Mucosa of gallbladder (tissue), 1 donor: ENCODE measurements around the gene AATK. TPM values are rescaled to one million over a fixed set of nuclear protein-coding genes. Genes with fewer than 3 reads are reported as not detected.

Experiments
- DNase-seq: peaks from one replicate; pipeline ENCODE4 v3.0.0-alpha.2; 2020; ENCODE audit warnings: low spot score
- total RNA-seq: library from RNA; stranded (reverse); gene quantifications from one replicate; pipeline ENCODE4 v1.2.1, GENCODE V29; 2021
- donor health status: DM: no; HTN: no; CAD: no.

The AATK gene
- total RNA-seq, 1 donor from 2014 or later: 14.2 TPM

- no peak for DNase-seq
Measured at GRCh38 chr17:81196505-81197408, 30.7 kb upstream of the AATK start.

GRCh38 chr17:81195941-81196495 is 30.0 kb upstream of the AATK start:
- DNase-seq: no peak

GRCh38 chr17:81194941-81195901 is 29.2 kb upstream of the AATK start:
- no peak for DNase-seq

GRCh38 chr17:81194225-81194760 is 28.3 kb upstream of the AATK start:
- no peak for DNase-seq

- no peak for DNase-seq
Measured at GRCh38 chr17:81193470-81194224, 27.6 kb upstream of the AATK start.

GRCh38 chr17:81193051-81193410 is 27.0 kb upstream of the AATK start:
- no peak for DNase-seq

- no peak for DNase-seq
Measured at GRCh38 chr17:81192386-81193050, 26.5 kb upstream of the AATK start.

- no peak for DNase-seq
Measured at GRCh38 chr17:81191646-81192045, 25.6 kb upstream of the AATK start.

GRCh38 chr17:81191116-81191515 is 25.1 kb upstream of the AATK start:
- DNase-seq: no peak

GRCh38 chr17:81190591-81190990 is 24.6 kb upstream of the AATK start:
- DNase-seq: no peak

GRCh38 chr17:81189670-81190530 is 23.9 kb upstream of the AATK start:
- DNase-seq: no peak

- no peak for DNase-seq
Measured at GRCh38 chr17:81189016-81189415, 23.0 kb upstream of the AATK start.

- no peak for DNase-seq
Measured at GRCh38 chr17:81188491-81188840, 22.4 kb upstream of the AATK start.

GRCh38 chr17:81187586-81188490 is 21.8 kb upstream of the AATK start:
- DNase-seq: no peak

GRCh38 chr17:81187120-81187519 is 21.1 kb upstream of the AATK start:
- DNase-seq: no peak

GRCh38 chr17:81186203-81186602 is 20.2 kb upstream of the AATK start:
- no peak for DNase-seq

- no peak for DNase-seq
Measured at GRCh38 chr17:81184555-81184954, 18.5 kb upstream of the AATK start.

- DNase-seq: no peak
Measured at GRCh38 chr17:81183807-81184206, 17.8 kb upstream of the AATK start.

GRCh38 chr17:81183316-81183715 is 17.3 kb upstream of the AATK start:
- DNase-seq: no peak
